NT2/D1 (cell line): ENCODE results near the gene LEF1.

Experiments
- DNase-seq: peaks from one replicate; pipeline ENCODE4 v3.0.0-alpha.2; 2011; ENCODE audit warnings: low read depth, low spot score
- H3K27me3 ChIP-seq: 2 replicates; pipeline ENCODE4 v1.6.0; 2011; ENCODE audit warnings: mild to moderate bottlenecking; ENCODE audit not compliant: insufficient read length, insufficient read depth
- H3K36me3 ChIP-seq: 2 replicates; pipeline ENCODE4 v1.6.1; 2011; ENCODE audit warnings: mild to moderate bottlenecking, low read length, mixed read lengths; ENCODE audit not compliant: insufficient read depth, insufficient read length
- H3K4me1 ChIP-seq: 2 replicates; pipeline ENCODE4 v1.5.1; 2011; ENCODE audit not compliant: insufficient read depth, insufficient read length
- H3K4me3 ChIP-seq: 2 replicates; pipeline ENCODE4 v1.5.1; 2011; ENCODE audit warnings: low read depth; ENCODE audit not compliant: insufficient read length
- H3K9ac ChIP-seq: 2 replicates; pipeline ENCODE4 v1.6.0; 2011; ENCODE audit warnings: low read depth; ENCODE audit not compliant: insufficient read length
- H3K9me3 ChIP-seq: 2 replicates; pipeline ENCODE4 v1.5.1; 2011; ENCODE audit warnings: mild to moderate bottlenecking, low read length; ENCODE audit not compliant: insufficient read depth
- SUZ12 ChIP-seq: IDR thresholded peaks from 2 replicates; pipeline ENCODE4 v1.6.1; 2011; ENCODE audit not compliant: insufficient read length, insufficient read depth; ENCODE audit errors: extremely low read depth
- YY1 ChIP-seq: IDR thresholded peaks from 2 replicates; pipeline ENCODE4 v1.6.1; 2011; ENCODE audit not compliant: insufficient read length, insufficient read depth
- ZNF274 ChIP-seq: IDR thresholded peaks from 2 replicates; pipeline ENCODE4 v1.6.1; 2011; ENCODE audit warnings: mild to moderate bottlenecking, low read depth, low read length

The LEF1 gene

GRCh38 chr4:108081256-108081655 is 87.5 kb downstream of the LEF1 start:
- DNase-seq = no peak
- Histone ChIP-seq H3K4me1 (no peaks in the 10 kb centered on the region), H3K9me3 (no peaks in the 10 kb centered on the region; the same call in 1 of the 2 replicates), H3K4me3 (no peak overlapping the region), H3K9ac (no peak overlapping the region), H3K27me3 (no peaks in the 10 kb centered on the region), H3K36me3 (peaks cover 43% of the 10 kb centered on the region)
- TF ChIP-seq YY1 (no peak), ZNF274 (no peak), SUZ12 (no peak)

GRCh38 chr4:108080747-108081146 is 88.0 kb downstream of the LEF1 start:
- Histone ChIP-seq H3K9me3 (no peaks in the 10 kb centered on the region; the same call in 1 of the 2 replicates), H3K4me3 (no peak overlapping the region), H3K27me3 (no peaks in the 10 kb centered on the region), H3K9ac (no peak overlapping the region), H3K36me3 (peaks cover 45% of the 10 kb centered on the region), H3K4me1 (no peaks in the 10 kb centered on the region)
- no peak for DNase-seq
- TF ChIP-seq YY1 = no peak
- TF ChIP-seq SUZ12 = no peak
- TF ChIP-seq ZNF274 = no peak

- H3K27me3 ChIP-seq = no peaks in the 10 kb centered on the region
- peaks cover 40% of the 10 kb centered on the region for H3K36me3 ChIP-seq
- DNase-seq = no peak
Observed at GRCh38 chr4:108078024-108078733, 90.6 kb downstream of the LEF1 start.

GRCh38 chr4:108072300-108072699 is 96.4 kb downstream of the LEF1 start:
- Histone ChIP-seq H3K4me3 (no peak overlapping the region), H3K36me3 (peaks cover 17% of the 10 kb centered on the region), H3K4me1 (no peaks in the 10 kb centered on the region), H3K9me3 (no peaks in the 10 kb centered on the region; the same call in 1 of the 2 replicates), H3K27me3 (no peaks in the 10 kb centered on the region), H3K9ac (no peak overlapping the region)
- TF ChIP-seq SUZ12 (no peak), YY1 (no peak), ZNF274 (no peak)
- DNase-seq = no peak

More at GRCh38 chr4:108078024-108078733, 90.6 kb downstream of the LEF1 start:
- H3K9ac ChIP-seq = no peak overlapping the region
- no peak overlapping the region for H3K4me3 ChIP-seq
- no peak for TF ChIP-seq YY1
- no peak for TF ChIP-seq SUZ12
- TF ChIP-seq ZNF274 = no peak
- H3K4me1 ChIP-seq = no peaks in the 10 kb centered on the region
- no peaks in the 10 kb centered on the region; the same call in 1 of the 2 replicates for H3K9me3 ChIP-seq

- Histone ChIP-seq H3K4me3 (no peak overlapping the region), H3K9me3 (no peaks in the 10 kb centered on the region), H3K27me3 (no peaks in the 10 kb centered on the region), H3K36me3 (peaks cover 13% of the 10 kb centered on the region), H3K4me1 (no peaks in the 10 kb centered on the region), H3K9ac (no peak overlapping the region)
- DNase-seq = no peak
- no peak for TF ChIP-seq YY1
- TF ChIP-seq ZNF274 = no peak
- TF ChIP-seq SUZ12 = no peak
Observed at GRCh38 chr4:108070775-108071174, 98.0 kb downstream of the LEF1 start.

GRCh38 chr4:108068442-108068841 is 100.3 kb downstream of the LEF1 start:
- peaks cover 14% of the 10 kb centered on the region for H3K36me3 ChIP-seq
- no peak for DNase-seq
- TF ChIP-seq SUZ12 = no peak
- no peak for TF ChIP-seq ZNF274
- no peak for TF ChIP-seq YY1
- H3K9ac ChIP-seq = no peak overlapping the region
- no peaks in the 10 kb centered on the region for H3K9me3 ChIP-seq
- no peaks in the 10 kb centered on the region for H3K4me1 ChIP-seq
- H3K27me3 ChIP-seq = no peaks in the 10 kb centered on the region
- no peak overlapping the region for H3K4me3 ChIP-seq

GRCh38 chr4:108060686-108061321 is 107.9 kb downstream of the LEF1 start:
- H3K27me3 ChIP-seq = no peaks in the 10 kb centered on the region
- TF ChIP-seq YY1 (no peak), ZNF274 (no peak), SUZ12 (no peak)
- no peak overlapping the region for H3K4me3 ChIP-seq
- H3K36me3 ChIP-seq = peaks cover 3% of the 10 kb centered on the region
- no peak overlapping the region for H3K9ac ChIP-seq
- DNase-seq = no peak
- H3K4me1 ChIP-seq = no peaks in the 10 kb centered on the region
- no peaks in the 10 kb centered on the region for H3K9me3 ChIP-seq
